B cell (primary cell): ENCODE results near the gene ENO1. TPM values are rescaled to one million over a fixed set of nuclear protein-coding genes. Genes with fewer than 3 reads are reported as not detected.
A peak's percentile ranks its signal among the peaks of the same experiment; 100 is the strongest.

ENCODE experiments used
- ATAC-seq: fragments of 200-7000 bp; cut with Tn5 transposase; one replicate; pipeline ENCODE4 v1.10.0; 2021; ENCODE audit warnings: low read depth, mild to moderate bottlenecking, moderate number of reproducible peaks, moderate library complexity
- CTCF ChIA-PET: fragments of 350-600 bp; sonication (Branson Sonifier 250); formaldehyde crosslinking; loops from one replicate; lab custom pipeline; 2021; ENCODE audit warnings: antibody characterized with exemption, inconsistent platforms; lab: Charles Lee
- POLR2A ChIA-PET: fragments of 350-600 bp; sonication (Branson Sonifier 250); formaldehyde crosslinking; loops from one replicate; lab custom pipeline; 2021; ENCODE audit warnings: antibody characterized with exemption; lab: Charles Lee
- DNase-seq: peaks from one replicate; pipeline ENCODE4 v3.0.0; 2013
- H2AFZ ChIP-seq: 2 replicates; pipeline ENCODE4 v1.6.1; 2012; ENCODE audit warnings: mild to moderate bottlenecking, low read depth, low read length; ENCODE audit not compliant: insufficient read depth, poor library complexity, severe bottlenecking
- H3K27ac ChIP-seq, 2 donors: 1 replicate in 1 of 2; 2 replicates in 1 of 2; pipeline ENCODE4 v1.5.1; 2012 to 2013; ENCODE audit warnings: low read length in 2 of 2, mild to moderate bottlenecking in 2 of 2, moderate library complexity in 1 of 2
- H3K27me3 ChIP-seq, 4 experiments: fragments of 200-600 bp in 1 of 4; sonication (generic) in 1 of 4; replicated peaks in 1 of 4; 1 replicate in 2 of 4; 2 replicates in 2 of 4; pipeline versions ENCODE4 v1.6.1 to v1.7.0; 2013 to 2016; ENCODE audit warnings: low read length in 3 of 4, mild to moderate bottlenecking in 2 of 4, mixed read lengths in 1 of 4, moderate library complexity in 1 of 4; ENCODE audit not compliant: insufficient read depth in 4 of 4, control insufficient read depth in 3 of 4; ENCODE audit errors: control extremely low read depth in 1 of 4
- H3K36me3 ChIP-seq, 2 experiments: replicated peaks in 1 of 2; 1 replicate in 1 of 2; 2 replicates in 1 of 2; pipeline versions ENCODE4 v1.6.1 to v1.7.1; 2013; ENCODE audit warnings: low read length in 1 of 2; ENCODE audit not compliant: insufficient read depth in 2 of 2, control insufficient read depth in 1 of 2; ENCODE audit errors: control extremely low read depth in 1 of 2, extremely low read depth in 1 of 2
- H3K4me1 ChIP-seq, 2 donors: fragments of 200-600 bp in 1 of 2; sonication (generic) in 1 of 2; 1 replicate in 1 of 2; 2 replicates in 1 of 2; pipeline versions ENCODE4 v1.5.1 to v1.6.1; 2013 to 2017; ENCODE audit warnings: low read length in 2 of 2; ENCODE audit not compliant: control insufficient read depth in 2 of 2, insufficient read depth in 2 of 2
- H3K4me2 ChIP-seq: replicated peaks from 2 replicates; pipeline ENCODE3; 2012; ENCODE audit warnings: mild to moderate bottlenecking, low read depth, low read length; ENCODE audit not compliant: poor library complexity, severe bottlenecking
- H3K4me3 ChIP-seq, 5 experiments: fragments of 200-600 bp in 1 of 5; sonication (generic) in 1 of 5; 1 replicate in 3 of 5; 2 replicates in 2 of 5; pipeline versions ENCODE4 v1.5.1 to v1.7.0; 2011 to 2016; ENCODE audit warnings: low read length in 4 of 5, mild to moderate bottlenecking in 4 of 5, low read depth in 2 of 5, control low read depth in 1 of 5, moderate library complexity in 1 of 5; ENCODE audit not compliant: insufficient read depth in 1 of 5; ENCODE audit errors: control extremely low read depth in 1 of 5, extremely low read depth in 1 of 5
- H3K79me2 ChIP-seq: fragments of 200-600 bp; sonication (generic); one replicate; pipeline ENCODE4 v1.6.0; 2016; ENCODE audit warnings: low read length; ENCODE audit not compliant: control insufficient read depth, insufficient read depth
- H3K9ac ChIP-seq: fragments of 200-600 bp; sonication (generic); 2 replicates; pipeline ENCODE4 v1.6.1; 2017; ENCODE audit warnings: mild to moderate bottlenecking, low read length, moderate library complexity
- H3K9me3 ChIP-seq, 3 donors: one replicate each; pipeline versions ENCODE4 v1.6.1 to v1.7.1; 2013; ENCODE audit warnings: low read length in 2 of 3; ENCODE audit not compliant: control insufficient read depth in 2 of 3, insufficient read depth in 1 of 3; ENCODE audit errors: control extremely low read depth in 1 of 3
- H4K20me1 ChIP-seq: 2 replicates; pipeline ENCODE4 v1.6.0; 2012; ENCODE audit warnings: mild to moderate bottlenecking, low read length; ENCODE audit not compliant: insufficient read depth, control insufficient read depth, poor library complexity, severe bottlenecking
- H3K27ac Mint-ChIP-seq: one replicate; pipeline ENCODE4 v1.8.0; 2021; ENCODE audit warnings: mixed read lengths
- H3K27me3 Mint-ChIP-seq: one replicate; pipeline ENCODE4 v1.8.0; 2021; ENCODE audit warnings: mixed read lengths
- H3K4me1 Mint-ChIP-seq: one replicate; pipeline ENCODE4 v1.8.0; 2021; ENCODE audit warnings: mixed read lengths
- H3K4me3 Mint-ChIP-seq: one replicate; pipeline ENCODE4 v1.8.0; 2021; ENCODE audit warnings: mixed read lengths
- H3K9me3 Mint-ChIP-seq: one replicate; pipeline ENCODE4 v1.8.0; 2022; ENCODE audit warnings: mixed read lengths; ENCODE audit not compliant: insufficient read depth
- EZH2 ChIP-seq: IDR thresholded peaks from 2 replicates; pipeline ENCODE4 v1.6.1; 2012; ENCODE audit warnings: borderline replicate concordance, low read depth, mild to moderate bottlenecking, moderate library complexity, low read length; ENCODE audit not compliant: insufficient read depth, poor library complexity, severe bottlenecking
- whole genome bisulfite sequencing: methylation state at CpG from one replicate; pipeline ENCODE4 v1.1.5; 2013; ENCODE audit warnings: missing lambda C conversion rate; ENCODE audit not compliant: insufficient coverage; 5-methylcytosine and 5-hydroxymethylcytosine counted together
- intact Hi-C: fragments of 100-400 bp; cut with micrococcal nuclease; formaldehyde crosslinking; loops from one replicate; pipeline ENCODE4 v1.10.0; 2022
- polyA plus RNA-seq: library from polyadenylated mRNA; depleted of rRNA; stranded (reverse); fragments of >200 nt; gene quantifications from 2 replicates; pipeline ENCODE4 v1.2.3, GENCODE V29; 2012
- total RNA-seq, 2 donors: library from RNA; stranded (reverse); fragments of 120-200 nt in 1 of 2; gene quantifications; 1 replicate in 1 of 2; 2 replicates in 1 of 2; pipeline versions ENCODE4 v1.2.3 to v1.2.4, GENCODE V29; 2013 to 2022
- TF ChIP-seq, protein P1 (sequence below): fragments of 200-600 bp; IDR thresholded peaks from one replicate; pipeline ENCODE4 v1.8.0; 2022; ENCODE audit warnings: antibody characterized with exemption, mild to moderate bottlenecking

The ENO1 gene
- total and polyA plus RNA-seq, 2 donors (not counting 1 experiment from before 2014, with no cell fraction given), result 193 to 237 TPM

DNA sequence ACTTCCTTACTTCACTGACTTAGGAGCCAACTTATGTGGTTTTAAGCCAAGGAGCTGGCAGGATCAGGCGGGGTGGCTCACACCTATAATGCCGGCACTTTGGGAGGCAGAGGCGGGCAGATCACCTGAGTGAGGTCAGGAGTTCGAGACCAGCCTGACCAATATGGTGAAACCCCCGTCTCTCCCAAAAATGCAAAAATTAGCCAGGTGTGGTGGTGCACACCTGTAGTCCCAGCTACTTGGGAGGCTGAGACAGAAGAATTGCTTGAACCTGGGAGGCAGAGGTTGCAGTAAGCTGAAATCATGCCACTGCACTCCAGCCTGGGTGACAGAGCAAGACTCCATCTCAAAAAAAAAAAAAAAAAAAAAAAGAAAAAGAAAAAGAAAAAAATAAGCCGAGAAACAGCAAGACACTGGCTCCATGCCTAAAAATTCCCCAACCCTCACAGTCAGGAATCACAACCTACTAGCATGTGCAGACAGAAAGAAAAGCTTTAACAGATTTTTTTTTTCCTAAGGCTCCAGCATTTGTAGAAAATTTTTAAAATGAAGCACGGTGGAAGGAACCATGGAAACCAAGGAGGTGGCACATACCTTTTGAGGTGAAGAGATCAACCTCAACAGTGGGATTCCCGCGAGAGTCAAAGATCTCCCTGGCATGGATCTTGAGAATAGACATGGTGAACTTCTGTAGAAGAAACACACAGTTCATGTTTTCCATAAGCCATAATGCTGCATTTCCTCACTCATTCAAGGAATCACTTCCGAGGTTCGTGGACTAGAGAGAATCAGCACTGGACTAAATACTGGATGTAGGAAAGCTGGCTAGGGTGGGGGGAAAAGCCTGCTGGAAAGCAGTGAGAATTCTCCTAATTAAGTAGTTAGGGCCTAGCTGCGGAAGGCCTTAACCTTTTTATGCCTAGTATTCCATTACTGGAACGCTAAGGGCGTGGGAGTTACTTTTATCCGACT lies 4.0 kb downstream of the ENO1 start:
- Histone ChIP-seq H3K9me3 (no peaks in the 10 kb centered on the region), H3K4me2 (no peak overlapping the region), H2AFZ (no peak overlapping the region), H4K20me1 (peaks cover 73% of the 10 kb centered on the region), H3K27me3 (no peaks in the 10 kb centered on the region), H3K4me3 (no peak overlapping the region), H3K4me1 (peaks cover 28 to 33% of the 10 kb centered on the region in 2 donors), H3K27ac (peak overlapping the region in 1 of 2 donors; percentile 63), H3K9ac (no peak overlapping the region), H3K36me3 (peaks cover 11 to 57% of the 10 kb centered on the region in 2 experiments), H3K79me2 (peaks cover 68% of the 10 kb centered on the region)
- WGBS, result 96% methylated on average over 8 of the region's 15 CpGs
- TF ChIP-seq EZH2, result no peak
- TF ChIP-seq, protein P1, sequence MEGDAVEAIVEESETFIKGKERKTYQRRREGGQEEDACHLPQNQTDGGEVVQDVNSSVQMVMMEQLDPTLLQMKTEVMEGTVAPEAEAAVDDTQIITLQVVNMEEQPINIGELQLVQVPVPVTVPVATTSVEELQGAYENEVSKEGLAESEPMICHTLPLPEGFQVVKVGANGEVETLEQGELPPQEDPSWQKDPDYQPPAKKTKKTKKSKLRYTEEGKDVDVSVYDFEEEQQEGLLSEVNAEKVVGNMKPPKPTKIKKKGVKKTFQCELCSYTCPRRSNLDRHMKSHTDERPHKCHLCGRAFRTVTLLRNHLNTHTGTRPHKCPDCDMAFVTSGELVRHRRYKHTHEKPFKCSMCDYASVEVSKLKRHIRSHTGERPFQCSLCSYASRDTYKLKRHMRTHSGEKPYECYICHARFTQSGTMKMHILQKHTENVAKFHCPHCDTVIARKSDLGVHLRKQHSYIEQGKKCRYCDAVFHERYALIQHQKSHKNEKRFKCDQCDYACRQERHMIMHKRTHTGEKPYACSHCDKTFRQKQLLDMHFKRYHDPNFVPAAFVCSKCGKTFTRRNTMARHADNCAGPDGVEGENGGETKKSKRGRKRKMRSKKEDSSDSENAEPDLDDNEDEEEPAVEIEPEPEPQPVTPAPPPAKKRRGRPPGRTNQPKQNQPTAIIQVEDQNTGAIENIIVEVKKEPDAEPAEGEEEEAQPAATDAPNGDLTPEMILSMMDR, result no peak
- ChIA-PET POLR2A (no interaction called here), CTCF (interaction anchor here (0.6 to 1.8 kb wide), 6 partner anchors 12 to 1109 kb away, joined by 3 to 9 read pairs (median 3); no protein-coding TSS in a partner anchor)
- H3K27me3 Mint-ChIP-seq, result no peaks in the 10 kb centered on the region
- H3K9me3 Mint-ChIP-seq, result no peaks in the 10 kb centered on the region
- no peak overlapping the region for H3K27ac Mint-ChIP-seq
- H3K4me1 Mint-ChIP-seq, result peaks cover 51% of the 10 kb centered on the region
- intact Hi-C loops, result no loop called here
- no peak for DNase-seq
- ATAC-seq, result no peak
- no peak overlapping the region for H3K4me3 Mint-ChIP-seq
